HG03135 (cell line): Measurements from ENCODE around the gene MTA2.
"Not testable (repeated sequence)": the region's sequence is repeated elsewhere in the genome, so short reads cannot be mapped to it uniquely, and the experiment has no call there.

Source experiments
- ATAC-seq: cut with Tn5 transposase; IDR thresholded peaks from one replicate; pipeline ENCODE4 v1.9.1; 2021; ENCODE audit warnings: mild to moderate bottlenecking, moderate library complexity; ENCODE audit not compliant: unreplicated experiment

The MTA2 gene

DNA sequence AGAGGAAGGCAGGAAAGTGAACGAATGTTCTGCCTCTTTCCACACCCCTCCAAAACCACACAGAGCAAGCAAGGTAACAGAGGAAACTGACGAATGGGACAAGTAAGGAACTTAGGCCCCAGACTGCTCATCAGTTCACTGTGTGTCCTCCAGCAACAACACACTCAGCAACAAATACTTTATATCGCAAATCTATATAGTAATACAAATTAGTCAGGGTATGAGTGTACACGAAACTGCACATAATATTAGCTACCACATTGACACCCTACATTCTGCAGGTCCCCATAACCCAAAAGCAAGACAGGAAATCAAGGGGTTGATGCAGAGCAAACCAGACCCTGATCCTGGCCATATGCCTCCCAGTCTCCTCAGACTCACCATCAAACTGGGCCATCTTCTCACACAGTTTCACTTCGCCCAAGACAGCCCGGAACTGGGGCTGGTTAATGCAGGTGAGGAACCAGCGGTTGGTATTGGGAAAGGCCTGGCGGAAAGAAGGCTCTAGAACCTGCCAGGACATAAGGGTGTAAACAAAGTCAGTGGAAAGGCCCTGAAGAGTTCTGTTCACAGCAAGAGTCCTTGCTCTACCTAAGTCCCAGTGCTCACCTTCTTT is 34.5 kb downstream of the MTA2 start:
- no peak for ATAC-seq

DNA sequence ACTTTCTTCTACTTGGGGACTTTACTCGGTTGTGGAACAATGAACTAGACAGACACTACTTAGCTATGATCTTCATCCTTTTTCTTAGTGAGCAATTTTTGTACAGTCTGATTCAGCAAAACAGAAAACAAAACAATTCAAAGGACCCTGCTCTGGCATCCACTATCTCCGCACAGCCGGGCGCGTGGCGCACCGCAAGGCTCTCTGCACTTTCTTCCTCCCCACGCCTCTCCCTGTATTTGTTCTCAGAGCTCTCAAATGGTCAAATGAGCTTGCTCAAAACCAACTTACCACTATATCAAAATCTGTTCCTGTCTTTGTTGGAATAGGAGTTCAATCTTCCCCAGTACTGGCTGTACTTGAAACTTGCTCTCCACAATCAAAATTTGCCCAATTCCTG is 35.4 kb downstream of the MTA2 start:
- ATAC-seq = no peak

DNA sequence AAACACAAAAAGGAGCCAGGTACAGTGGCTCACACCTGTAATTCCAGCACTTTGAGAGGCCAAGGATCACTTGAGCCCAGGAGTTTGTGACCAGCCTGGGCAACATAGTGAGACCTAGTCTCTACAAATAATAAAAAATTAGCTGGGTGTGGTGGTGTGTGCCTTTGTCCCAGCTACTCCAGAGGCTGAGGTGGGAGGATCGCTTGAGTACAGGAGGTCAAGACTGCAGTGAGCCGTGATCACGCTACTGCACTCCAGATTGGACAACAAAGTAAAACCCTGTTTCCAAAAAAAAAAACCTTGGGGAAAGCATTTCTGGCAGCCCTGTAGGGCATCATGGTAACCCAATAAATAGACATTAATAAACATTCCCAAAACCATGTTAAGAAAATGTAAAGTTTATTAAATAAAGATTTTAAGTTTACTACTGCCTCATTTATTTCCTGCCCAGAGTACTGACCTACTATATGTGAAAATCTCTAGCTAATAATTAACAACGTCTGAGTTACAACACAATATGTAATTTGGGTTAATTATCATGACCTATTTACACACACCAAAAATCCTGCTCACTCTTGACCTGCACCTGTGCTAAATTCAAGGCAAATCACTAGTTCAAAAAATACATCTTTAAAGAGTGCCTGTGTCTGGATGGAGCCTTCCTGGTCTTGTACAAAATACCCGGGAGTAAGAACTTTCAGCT is 36.4 kb downstream of the MTA2 start:
- ATAC-seq = no peak

DNA sequence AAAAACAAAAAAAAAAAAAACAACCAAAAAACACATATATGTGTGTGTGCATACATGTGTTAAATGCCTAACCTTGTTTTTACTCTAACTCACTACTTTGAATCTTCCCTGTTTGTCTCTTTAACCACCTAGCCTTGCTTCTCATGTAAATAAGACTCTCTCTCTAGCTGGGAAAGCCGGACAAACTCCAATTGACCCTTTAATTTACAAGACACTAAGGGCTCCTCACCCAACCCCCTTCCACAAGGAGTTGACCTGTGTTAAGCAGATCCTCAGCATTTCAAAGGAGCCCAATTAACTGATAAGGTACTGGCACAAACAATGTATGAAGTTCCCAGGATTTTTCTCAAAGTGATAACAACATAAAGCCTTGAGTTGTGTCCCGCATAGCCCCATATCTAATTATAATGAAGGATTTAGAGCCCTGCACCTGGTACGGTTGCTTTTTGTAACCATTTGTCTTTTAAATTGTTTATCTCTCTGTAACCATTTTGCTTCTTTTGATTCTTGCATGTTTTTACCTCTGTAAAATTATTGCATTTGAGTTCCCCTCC is 39.9 kb downstream of the MTA2 start:
- not testable (repeated sequence) for ATAC-seq

- no peak for ATAC-seq
These were observed 41.0 kb downstream of the MTA2 start for GRCh38 chr11:62560566-62561103.

DNA sequence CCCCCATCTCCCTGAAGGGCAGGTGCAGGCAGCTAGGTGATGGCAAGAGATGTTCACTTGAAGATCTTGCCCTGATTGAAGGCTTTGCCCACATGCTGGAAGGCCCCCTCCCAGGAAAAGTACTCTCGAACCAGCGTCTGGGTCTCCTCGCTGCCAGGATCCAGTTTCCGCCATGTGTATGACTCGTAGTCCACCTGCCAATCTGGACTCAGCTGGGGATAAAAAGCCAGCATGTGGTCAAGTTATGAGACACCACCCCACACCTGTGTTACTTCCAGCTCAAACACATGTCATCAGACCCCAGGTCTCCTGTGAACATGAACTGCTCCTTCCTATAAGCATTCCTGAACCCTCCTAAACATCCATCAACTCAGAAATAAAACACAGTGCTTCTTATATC is 42.0 kb downstream of the MTA2 start:
- ATAC-seq = not testable (repeated sequence)

DNA sequence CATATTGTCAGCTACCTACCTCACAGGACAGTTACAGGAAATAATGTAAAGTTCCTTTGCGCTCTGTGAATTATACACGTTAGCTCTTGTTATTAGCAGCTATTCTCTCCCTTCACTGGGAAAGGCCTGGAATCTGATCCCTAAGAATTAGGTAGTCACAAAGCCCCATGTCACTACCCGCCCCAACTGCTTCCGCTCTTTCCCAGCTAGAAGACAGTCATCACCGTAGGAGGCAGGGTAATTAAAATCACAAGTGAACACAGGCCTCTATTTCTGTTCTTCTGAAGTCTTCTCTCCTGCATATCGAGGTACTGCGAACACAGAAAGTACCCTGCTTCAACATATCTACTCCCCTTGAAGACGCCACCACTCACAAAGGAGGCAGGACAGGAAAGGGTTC is 42.5 kb downstream of the MTA2 start:
- no peak for ATAC-seq

GRCh38 chr11:62558669-62559068 is 43.0 kb downstream of the MTA2 start:
- no peak for ATAC-seq

DNA sequence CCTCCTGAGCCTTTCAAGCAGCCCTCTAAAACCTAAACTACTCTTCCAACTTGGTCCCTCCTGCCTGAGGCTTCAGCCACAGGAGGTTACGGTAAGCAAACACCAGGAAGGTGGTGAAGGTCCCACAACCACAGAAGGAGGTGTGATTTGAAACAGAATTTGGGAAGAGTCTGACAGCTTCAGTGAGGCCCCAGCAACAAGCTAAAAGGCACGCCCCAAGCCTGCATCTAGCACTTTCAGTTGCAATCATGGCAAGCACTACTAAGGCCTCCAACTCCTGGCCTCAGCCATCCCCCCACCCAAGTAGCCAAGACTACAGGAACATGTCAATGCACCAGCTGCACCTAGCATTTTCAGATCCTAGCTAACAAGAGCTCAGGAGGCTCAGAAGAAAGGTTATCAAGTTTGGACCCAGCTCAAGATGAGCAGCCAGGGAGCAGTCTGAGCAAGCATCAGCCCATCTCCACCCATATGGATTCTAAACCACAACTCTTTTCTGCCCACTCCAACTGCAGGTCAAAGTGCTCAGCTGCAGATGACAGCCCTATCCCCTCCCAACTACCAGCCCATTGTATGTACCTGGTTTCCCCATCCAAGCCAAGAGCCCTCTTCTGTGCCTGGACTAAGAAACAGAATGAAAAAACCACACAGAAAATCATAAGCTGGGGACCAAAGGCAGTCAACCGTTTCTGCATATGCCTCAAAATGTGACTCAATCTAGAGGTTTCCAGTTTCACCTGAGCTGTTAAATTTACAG is 44.6 kb downstream of the MTA2 start:
- peak; percentile 12 for ATAC-seq

DNA sequence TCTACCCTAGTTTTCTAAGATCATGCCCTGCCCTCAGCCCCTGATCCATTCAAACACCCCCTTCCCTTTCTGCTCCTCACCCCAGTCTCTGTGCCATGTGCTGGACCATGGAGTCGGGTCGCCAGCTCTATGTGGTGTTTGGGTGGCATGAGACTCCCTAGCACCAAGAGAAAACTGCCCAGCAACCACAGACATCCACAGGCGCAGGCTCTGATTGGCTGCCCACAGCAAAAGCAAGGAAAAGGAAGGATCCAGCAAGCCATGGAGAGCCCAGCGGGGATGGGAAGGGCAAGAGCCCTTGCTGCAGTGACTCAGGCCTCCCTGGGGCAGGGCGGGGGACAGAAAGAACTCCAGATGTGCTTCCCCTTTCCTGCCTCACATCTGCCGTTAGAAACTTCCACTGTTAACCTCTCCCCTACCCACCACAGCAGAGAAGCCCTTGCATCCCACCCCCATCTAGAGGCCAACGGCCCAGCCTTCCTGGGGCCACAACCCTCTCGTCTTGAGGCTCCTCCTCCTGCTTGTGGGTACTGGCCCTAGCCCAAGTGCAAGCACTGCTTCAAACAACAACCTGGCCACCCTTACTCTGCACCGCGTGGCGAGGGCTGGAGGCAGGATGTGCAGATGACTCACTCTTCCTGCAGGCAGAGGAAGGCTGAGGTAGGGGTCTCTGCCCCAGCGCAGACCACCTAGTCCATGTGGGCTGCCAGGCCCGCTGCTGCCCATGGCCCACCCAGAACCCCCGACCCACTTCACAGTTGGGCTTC is 45.4 kb downstream of the MTA2 start:
- ATAC-seq = peak; percentile 31

DNA sequence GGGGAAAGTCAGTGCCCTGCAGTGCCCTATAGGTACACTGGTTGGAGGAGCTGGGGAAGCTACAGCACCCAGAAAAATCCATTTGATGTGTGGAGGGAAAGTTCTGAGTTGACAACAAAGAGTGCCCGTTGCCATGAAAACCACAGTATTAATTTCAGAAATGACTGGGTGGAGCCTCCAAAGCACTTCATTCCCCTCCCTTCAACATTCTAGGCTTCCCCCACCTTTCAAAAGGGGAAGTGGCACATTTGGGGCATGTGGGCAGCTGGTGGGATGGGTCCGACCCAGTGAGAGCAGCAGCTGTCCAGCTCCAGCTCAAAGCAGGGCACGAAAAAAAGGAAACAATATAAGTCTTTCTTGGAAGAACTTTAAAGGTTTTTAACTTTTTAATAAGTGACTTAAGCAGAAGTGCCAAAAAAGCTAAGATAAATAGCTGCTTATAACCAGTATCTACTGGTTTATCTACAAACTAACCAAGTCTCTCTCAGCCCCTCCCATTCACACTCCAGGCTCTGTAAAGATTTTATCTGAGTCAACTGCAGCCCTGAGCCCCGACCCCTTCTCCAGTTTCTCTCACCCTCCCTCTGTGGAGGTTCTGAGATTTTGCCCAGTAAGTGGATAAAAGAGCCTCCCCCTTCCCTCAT is 46.1 kb downstream of the MTA2 start:
- peak; percentile 37 for ATAC-seq

DNA sequence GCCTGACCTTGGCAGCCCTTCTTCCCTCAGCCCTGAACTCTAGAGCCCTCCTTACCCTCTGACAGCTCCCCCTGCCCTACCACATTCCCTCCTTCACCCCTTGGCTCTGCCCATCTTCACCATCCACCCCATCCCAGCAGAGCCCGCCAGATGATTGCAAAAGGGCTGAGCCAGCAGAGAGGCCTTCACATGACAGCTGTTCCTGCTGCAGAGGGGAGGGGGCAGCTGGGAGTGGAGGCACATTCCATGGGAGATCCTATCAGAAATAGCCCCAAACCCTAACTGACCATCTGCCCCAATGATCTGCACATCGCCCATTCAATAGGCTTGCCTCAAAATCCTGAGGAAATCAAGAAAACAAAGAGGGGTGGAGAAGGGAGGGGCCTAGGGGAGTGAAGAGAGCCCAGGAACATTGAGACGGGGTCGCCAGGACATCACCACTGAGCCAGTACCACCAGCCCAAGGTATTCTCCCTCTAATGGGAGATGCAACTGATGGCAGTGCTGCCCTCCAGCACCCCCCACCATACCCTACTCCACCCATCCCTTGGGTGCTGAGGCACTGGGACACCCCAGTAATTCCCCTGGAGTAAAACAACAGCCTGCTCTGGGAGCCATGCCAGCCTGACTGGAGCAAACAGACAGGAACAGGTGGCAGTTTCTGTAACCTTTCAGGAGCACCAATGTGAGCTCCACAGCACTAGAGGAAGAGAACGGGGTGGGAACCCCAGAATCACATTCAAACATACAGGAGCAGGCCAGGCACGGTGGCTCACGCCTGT is 47.1 kb downstream of the MTA2 start:
- no peak for ATAC-seq

GRCh38 chr11:62553839-62554361 is 47.8 kb downstream of the MTA2 start:
- no peak for ATAC-seq

GRCh38 chr11:62553080-62553838 is 48.4 kb downstream of the MTA2 start:
- no peak for ATAC-seq

- no peak for ATAC-seq
These were observed 49.1 kb downstream of the MTA2 start for GRCh38 chr11:62552485-62553079.

DNA sequence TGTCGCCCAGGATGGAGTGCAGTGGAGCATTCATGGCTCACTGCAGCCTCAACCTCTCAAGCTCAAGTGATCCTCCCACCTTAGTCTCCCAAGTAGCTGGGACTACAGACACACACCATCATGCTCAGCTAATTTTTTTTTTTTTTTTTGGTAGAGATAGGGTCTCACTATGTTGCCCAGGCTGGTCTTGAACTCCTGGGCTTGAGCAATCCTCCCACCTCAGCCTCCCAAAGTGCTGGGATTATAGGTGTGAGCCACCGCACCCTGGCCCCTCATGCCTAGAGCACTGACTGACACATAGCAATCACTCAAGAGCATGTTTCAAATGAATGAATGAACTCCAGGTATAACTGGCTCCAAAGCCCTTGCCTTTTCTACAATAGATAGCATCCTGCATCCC is 51.2 kb downstream of the MTA2 start:
- ATAC-seq = not testable (repeated sequence)

- no peak for ATAC-seq
These were observed 52.9 kb downstream of the MTA2 start for GRCh38 chr11:62548545-62549335.
